HepG2 (cell line): Measurements from ENCODE around the gene CD151. TPM values are rescaled to one million over a fixed set of nuclear protein-coding genes. Genes with fewer than 3 reads are reported as not detected.

Experiments used
- AGO2 ChIP-seq: fragments of 200-400 bp; formaldehyde crosslinking; optimal IDR thresholded peaks from 2 replicates; pipeline ENCODE3; 2017; ENCODE audit warnings: mild to moderate bottlenecking, low read depth, low read length, moderate library complexity
- ATF1 ChIP-seq: IDR thresholded peaks from 2 replicates; pipeline ENCODE4 v1.6.1; 2016; ENCODE audit warnings: mild to moderate bottlenecking, control low read depth
- EP300 ChIP-seq, 3 experiments: sonication (generic) in 1 of 3; formaldehyde crosslinking in 1 of 3; IDR thresholded peaks; 2 replicates each; pipeline versions ENCODE4 v1.5.1 to v1.6.1; 2011 to 2020; ENCODE audit warnings: low read depth in 2 of 3, low read length in 2 of 3, borderline replicate concordance in 1 of 3, improper control_type of control experiment in 1 of 3, mild to moderate bottlenecking in 1 of 3, missing genetic modification reagents in 1 of 3, moderate library complexity in 1 of 3
- POLR2A ChIP-seq, 2 experiments: IDR thresholded peaks; 2 replicates each; pipeline ENCODE4 v1.6.1; 2011; ENCODE audit warnings: low read depth in 2 of 2, low read length in 2 of 2, mild to moderate bottlenecking in 1 of 2, moderate library complexity in 1 of 2; ENCODE audit not compliant: insufficient read depth in 1 of 2
- RBFOX2 ChIP-seq: fragments of 200-400 bp; formaldehyde crosslinking; IDR thresholded peaks from 2 replicates; pipeline ENCODE4 v1.6.1; 2017; ENCODE audit warnings: low read depth, mild to moderate bottlenecking, low read length
- ZNF24 ChIP-seq: fragments of 450-650 bp; IDR thresholded peaks from 2 replicates; pipeline ENCODE4 v1.6.1; 2017; ENCODE audit warnings: antibody characterized with exemption, mild to moderate bottlenecking
- ZNF546 ChIP-seq: sonication (generic); formaldehyde crosslinking; conservative IDR thresholded peaks from 2 replicates; pipeline ENCODE4 v1.8.1; 2023; ENCODE audit warnings: mild to moderate bottlenecking, missing genetic modification reagents
- ZNF563 ChIP-seq: sonication (generic); formaldehyde crosslinking; IDR thresholded peaks from 2 replicates; pipeline ENCODE4 v1.8.0; 2022; ENCODE audit warnings: mild to moderate bottlenecking, moderate library complexity, missing genetic modification reagents
- ZNF652 ChIP-seq: IDR thresholded peaks from 2 replicates; pipeline ENCODE4 v1.6.1; 2016; ENCODE audit warnings: low read depth, borderline replicate concordance
- polyA plus RNA-seq, 8 experiments: library from polyadenylated mRNA; depleted of rRNA in 3 of 8; stranded (reverse) in 7 of 8; unstranded in 1 of 8; fragments of >200 nt; fragmentation: Illumina TruSeq in 4 of 8; extraction: Trizol in 4 of 8; gene quantifications; 2 replicates each; pipeline versions ENCODE4 v1.2.1 to v1.2.3, GENCODE V29; 2011 to 2016; ENCODE audit warnings: low read depth in 4 of 8, missing spikeins in 1 of 8, mixed read lengths in 1 of 8; ENCODE audit not compliant: insufficient read depth in 1 of 8
- total RNA-seq, 5 experiments: library from RNA; depleted of rRNA; stranded (reverse); fragments of >200 nt; fragmentation: Illumina TruSeq; extraction: Trizol; gene quantifications; 2 replicates each; pipeline ENCODE4 v1.2.3, GENCODE V29; 2016; ENCODE audit warnings: low read depth in 1 of 5
- TF ChIP-seq, protein P1 (sequence below): sonication (generic); formaldehyde crosslinking; IDR thresholded peaks from 2 replicates; pipeline ENCODE4 v1.5.0; 2020; ENCODE audit warnings: missing genetic modification reagents, mild to moderate bottlenecking, borderline replicate concordance
- TF ChIP-seq, protein P2 (sequence below): sonication (generic); formaldehyde crosslinking; IDR thresholded peaks from 2 replicates; pipeline ENCODE4 v1.8.0; 2022; ENCODE audit warnings: missing genetic modification reagents, mild to moderate bottlenecking, moderate library complexity, borderline replicate concordance
- TF ChIP-seq, protein P3 (sequence below): sonication (generic); formaldehyde crosslinking; IDR thresholded peaks from 2 replicates; pipeline ENCODE4 v1.4.0; 2020; ENCODE audit warnings: mild to moderate bottlenecking, missing genetic modification reagents

CD151 gene
- total and polyA plus RNA-seq, 2 of the 13 experiments (the other 11 are each of a cell fraction or from before 2014, with no cell fraction given) = 125 to 197 TPM

DNA sequence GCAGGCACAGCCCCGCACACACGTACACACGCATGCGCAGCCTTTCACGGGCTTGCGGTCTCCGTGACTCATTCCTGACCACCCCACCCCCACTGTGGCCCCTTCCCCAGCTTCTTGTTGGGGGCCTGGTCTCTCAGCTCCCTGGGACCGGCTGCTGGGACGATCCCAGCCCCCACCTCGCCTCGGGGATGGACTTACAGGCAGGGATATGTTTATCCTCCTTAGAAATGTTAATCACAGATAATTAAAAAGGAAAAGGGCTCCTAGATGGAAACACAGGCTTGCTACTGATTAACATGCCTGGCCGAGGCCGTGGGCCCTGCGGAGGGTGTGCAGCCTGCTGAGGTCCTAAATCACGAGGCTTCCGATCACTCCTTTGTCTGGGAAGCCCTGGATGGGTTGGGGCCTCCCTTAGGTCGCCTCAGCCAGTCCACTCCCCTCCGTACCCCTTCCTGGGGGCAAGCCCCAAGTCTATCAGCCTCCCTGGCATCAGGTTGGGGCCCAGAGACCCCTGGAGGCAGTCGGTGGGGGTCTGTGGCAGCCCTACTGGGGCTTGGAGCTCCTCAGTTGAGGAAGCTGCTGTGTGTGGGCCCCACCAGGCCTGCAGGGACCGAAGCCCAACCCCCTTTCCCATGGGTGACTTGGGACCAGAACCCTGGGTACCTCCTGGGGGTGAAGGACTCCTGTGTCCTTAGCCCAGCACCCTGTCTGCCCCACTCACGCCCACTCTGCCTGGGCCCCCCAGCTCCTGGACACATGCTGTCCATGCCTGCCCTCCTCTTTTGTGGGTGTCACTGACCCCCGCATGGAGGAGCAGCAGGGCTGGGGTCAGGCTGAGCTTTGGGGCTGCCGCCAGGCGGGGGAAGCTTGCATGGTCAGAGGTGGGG, 30.5 kb downstream of the CD151 start (continued):
- TF ChIP-seq EP300 (IDR thresholded peaks at IDR 0.05; ENCODE audit: low read depth in 2 of 2, low read length in 2 of 2) = no peak
- TF ChIP-seq EP300 (CRISPR knock-in tag; IDR thresholded peaks at IDR 0.05; ENCODE audit: borderline replicate concordance) = no peak
- no peak for TF ChIP-seq ZNF546 (CRISPR knock-in tag)
- TF ChIP-seq, protein P1, sequence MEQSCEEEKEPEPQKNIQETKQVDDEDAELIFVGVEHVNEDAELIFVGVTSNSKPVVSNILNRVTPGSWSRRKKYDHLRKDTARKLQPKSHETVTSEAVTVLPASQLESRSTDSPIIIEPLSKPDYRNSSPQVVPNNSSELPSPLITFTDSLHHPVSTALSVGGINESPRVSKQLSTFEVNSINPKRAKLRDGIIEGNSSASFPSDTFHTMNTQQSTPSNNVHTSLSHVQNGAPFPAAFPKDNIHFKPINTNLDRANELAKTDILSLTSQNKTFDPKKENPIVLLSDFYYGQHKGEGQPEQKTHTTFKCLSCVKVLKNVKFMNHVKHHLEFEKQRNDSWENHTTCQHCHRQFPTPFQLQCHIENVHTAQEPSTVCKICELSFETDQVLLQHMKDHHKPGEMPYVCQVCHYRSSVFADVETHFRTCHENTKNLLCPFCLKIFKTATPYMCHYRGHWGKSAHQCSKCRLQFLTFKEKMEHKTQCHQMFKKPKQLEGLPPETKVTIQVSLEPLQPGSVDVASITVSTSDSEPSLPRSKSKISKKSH (CRISPR knock-in tag) = no peak
- no peak for TF ChIP-seq ZNF24
- TF ChIP-seq, protein P2, sequence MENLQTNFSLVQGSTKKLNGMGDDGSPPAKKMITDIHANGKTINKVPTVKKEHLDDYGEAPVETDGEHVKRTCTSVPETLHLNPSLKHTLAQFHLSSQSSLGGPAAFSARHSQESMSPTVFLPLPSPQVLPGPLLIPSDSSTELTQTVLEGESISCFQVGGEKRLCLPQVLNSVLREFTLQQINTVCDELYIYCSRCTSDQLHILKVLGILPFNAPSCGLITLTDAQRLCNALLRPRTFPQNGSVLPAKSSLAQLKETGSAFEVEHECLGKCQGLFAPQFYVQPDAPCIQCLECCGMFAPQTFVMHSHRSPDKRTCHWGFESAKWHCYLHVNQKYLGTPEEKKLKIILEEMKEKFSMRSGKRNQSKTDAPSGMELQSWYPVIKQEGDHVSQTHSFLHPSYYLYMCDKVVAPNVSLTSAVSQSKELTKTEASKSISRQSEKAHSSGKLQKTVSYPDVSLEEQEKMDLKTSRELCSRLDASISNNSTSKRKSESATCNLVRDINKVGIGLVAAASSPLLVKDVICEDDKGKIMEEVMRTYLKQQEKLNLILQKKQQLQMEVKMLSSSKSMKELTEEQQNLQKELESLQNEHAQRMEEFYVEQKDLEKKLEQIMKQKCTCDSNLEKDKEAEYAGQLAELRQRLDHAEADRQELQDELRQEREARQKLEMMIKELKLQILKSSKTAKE = no peak
- TF ChIP-seq ZNF563 (CRISPR knock-in tag) = 0 out of 2 replicates have a peak, but pooled peaks have one; percentile 27
- no peak for TF ChIP-seq RBFOX2
- no peak for TF ChIP-seq ZNF652 (CRISPR knock-in tag)
- no peak for TF ChIP-seq ATF1 (CRISPR knock-in tag)
- TF ChIP-seq POLR2A (IDR thresholded peaks at IDR 0.05; ENCODE audit: insufficient read depth in 1 of 2, low read depth in 2 of 2, low read length in 2 of 2) = 0 out of 4 replicates have a peak, but pooled peaks of 1 of the 2 experiments have one; percentile 20
- peak; percentile 89 for TF ChIP-seq AGO2
- TF ChIP-seq, protein P3, sequence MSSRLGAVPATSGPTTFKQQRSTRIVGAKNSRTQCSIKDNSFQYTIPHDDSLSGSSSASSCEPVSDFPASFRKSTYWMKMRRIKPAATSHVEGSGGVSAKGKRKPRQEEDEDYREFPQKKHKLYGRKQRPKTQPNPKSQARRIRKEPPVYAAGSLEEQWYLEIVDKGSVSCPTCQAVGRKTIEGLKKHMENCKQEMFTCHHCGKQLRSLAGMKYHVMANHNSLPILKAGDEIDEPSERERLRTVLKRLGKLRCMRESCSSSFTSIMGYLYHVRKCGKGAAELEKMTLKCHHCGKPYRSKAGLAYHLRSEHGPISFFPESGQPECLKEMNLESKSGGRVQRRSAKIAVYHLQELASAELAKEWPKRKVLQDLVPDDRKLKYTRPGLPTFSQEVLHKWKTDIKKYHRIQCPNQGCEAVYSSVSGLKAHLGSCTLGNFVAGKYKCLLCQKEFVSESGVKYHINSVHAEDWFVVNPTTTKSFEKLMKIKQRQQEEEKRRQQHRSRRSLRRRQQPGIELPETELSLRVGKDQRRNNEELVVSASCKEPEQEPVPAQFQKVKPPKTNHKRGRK (CRISPR knock-in tag) = no peak
- TF ChIP-seq, all 625 proteins: peak for 6
